Vagina (tissue), 2 donors: Measurements from ENCODE around the gene ADIRF.

ENCODE experiments used
- CTCF ChIP-seq, 3 experiments: fragments of 450-650 bp in 2 of 3; fragments of 200-600 bp in 1 of 3; sonication (generic) in 1 of 3; IDR thresholded peaks; one replicate each; pipeline ENCODE4 v1.5.1; 2017 to 2019; ENCODE audit warnings: antibody characterized with exemption in 3 of 3, mild to moderate bottlenecking in 2 of 3, moderate library complexity in 2 of 3
- POLR2A ChIP-seq, 2 donors: fragments of 450-650 bp; IDR thresholded peaks; one replicate each; pipeline ENCODE4 v1.6.1; 2017; ENCODE audit warnings: antibody characterized with exemption in 2 of 2, mild to moderate bottlenecking in 2 of 2, moderate library complexity in 2 of 2
- POLR2AphosphoS5 ChIP-seq, 2 donors: sonication (generic); formaldehyde crosslinking; IDR thresholded peaks; one replicate each; pipeline ENCODE4 v1.9.0; 2017; ENCODE audit warnings: antibody characterized with exemption in 2 of 2, mild to moderate bottlenecking in 2 of 2, low read depth in 1 of 2; ENCODE audit not compliant: insufficient read depth in 1 of 2

- no peak for TF ChIP-seq CTCF (IDR thresholded peaks at IDR 0.05)
- no peak for TF ChIP-seq POLR2AphosphoS5 (IDR thresholded peaks at IDR 0.05; ENCODE audit: insufficient read depth in 1 of 2, low read depth in 1 of 2)
- TF ChIP-seq POLR2A (IDR thresholded peaks at IDR 0.05): no peak
These were observed 23.8 kb upstream of the ADIRF start for GRCh38 chr10:86944471-86944870.
